ENCODE results near the gene KIAA1328. TPM values are rescaled to one million over a fixed set of nuclear protein-coding genes. Genes with fewer than 3 reads are reported as not detected.

Gene KIAA1328
- total RNA-seq, 1 donor from 2014 or later: 9.2 TPM

DNA sequence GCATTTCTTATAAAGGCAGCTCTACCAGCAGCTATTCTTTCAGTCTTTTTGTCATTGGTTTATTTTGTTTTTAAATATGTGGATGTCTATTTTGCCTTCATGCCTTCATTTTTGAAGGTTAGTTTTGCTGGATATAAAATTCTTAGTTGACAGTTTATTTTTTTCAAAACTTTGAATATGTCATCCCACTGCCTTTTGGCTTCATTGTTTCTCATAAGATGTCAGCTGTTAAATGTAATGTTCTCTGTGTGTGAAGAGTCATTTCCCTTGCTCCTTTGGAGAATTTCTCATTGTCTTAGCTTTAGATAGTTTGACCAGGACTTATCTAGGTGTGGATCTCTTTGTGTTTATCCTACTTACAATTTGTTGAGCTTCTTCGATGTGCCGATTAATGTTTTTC, 213.5 kb downstream of the KIAA1328 start:
- H3K4me3 Mint-ChIP-seq (ENCODE audit: unreplicated experiment): no peak overlapping the region
- no peaks in the 10 kb centered on the region for H3K4me1 Mint-ChIP-seq (ENCODE audit: unreplicated experiment)
- no peaks in the 10 kb centered on the region for H3K9me3 Mint-ChIP-seq (ENCODE audit: unreplicated experiment)
- TF ChIP-seq, protein P1, sequence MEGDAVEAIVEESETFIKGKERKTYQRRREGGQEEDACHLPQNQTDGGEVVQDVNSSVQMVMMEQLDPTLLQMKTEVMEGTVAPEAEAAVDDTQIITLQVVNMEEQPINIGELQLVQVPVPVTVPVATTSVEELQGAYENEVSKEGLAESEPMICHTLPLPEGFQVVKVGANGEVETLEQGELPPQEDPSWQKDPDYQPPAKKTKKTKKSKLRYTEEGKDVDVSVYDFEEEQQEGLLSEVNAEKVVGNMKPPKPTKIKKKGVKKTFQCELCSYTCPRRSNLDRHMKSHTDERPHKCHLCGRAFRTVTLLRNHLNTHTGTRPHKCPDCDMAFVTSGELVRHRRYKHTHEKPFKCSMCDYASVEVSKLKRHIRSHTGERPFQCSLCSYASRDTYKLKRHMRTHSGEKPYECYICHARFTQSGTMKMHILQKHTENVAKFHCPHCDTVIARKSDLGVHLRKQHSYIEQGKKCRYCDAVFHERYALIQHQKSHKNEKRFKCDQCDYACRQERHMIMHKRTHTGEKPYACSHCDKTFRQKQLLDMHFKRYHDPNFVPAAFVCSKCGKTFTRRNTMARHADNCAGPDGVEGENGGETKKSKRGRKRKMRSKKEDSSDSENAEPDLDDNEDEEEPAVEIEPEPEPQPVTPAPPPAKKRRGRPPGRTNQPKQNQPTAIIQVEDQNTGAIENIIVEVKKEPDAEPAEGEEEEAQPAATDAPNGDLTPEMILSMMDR (IDR thresholded peaks at IDR 0.05; ENCODE audit: unreplicated experiment): no peak
- no peak overlapping the region for H3K27ac Mint-ChIP-seq (ENCODE audit: unreplicated experiment)
- no peak for DNase-seq (ENCODE audit: low spot score)
- no peaks in the 10 kb centered on the region for H3K27me3 Mint-ChIP-seq (ENCODE audit: unreplicated experiment)
- peaks cover 5% of the 10 kb centered on the region for H3K36me3 Mint-ChIP-seq (ENCODE audit: low read depth, unreplicated experiment)

DNA sequence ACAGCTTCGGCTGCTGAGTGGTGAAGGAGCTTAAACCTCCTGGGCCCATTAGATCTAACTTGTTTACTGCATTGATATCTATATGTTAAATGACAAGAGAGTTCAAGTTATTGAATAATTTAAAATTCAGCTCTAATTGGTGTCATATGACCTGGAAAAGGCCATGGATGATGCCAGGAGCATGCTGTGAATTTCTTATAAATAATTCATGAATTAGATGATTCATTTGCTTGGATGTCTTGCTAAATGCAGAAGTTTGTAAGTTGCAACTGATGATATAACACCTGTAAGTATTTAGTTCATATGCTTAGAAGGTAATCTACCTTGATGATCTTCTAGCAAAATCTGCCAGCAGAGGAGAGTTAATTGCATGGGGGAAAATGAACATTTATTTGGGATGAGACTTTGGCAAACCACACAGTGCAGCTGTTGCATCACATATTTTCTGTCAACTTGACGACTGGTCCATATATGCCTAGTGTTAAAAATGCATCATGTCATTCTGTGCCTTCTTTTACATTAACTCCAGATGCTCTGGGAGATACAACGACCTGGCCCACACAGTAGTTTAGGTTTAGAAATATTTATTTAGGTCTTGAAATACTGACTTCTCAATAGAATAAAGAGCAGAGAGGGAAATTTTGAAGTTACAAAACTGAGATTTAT, 226.3 kb downstream of the KIAA1328 start:
- Mint-ChIP-seq H3K4me1 (ENCODE audit: unreplicated experiment) (no peaks in the 10 kb centered on the region), H3K4me3 (ENCODE audit: unreplicated experiment) (no peak overlapping the region)

DNA sequence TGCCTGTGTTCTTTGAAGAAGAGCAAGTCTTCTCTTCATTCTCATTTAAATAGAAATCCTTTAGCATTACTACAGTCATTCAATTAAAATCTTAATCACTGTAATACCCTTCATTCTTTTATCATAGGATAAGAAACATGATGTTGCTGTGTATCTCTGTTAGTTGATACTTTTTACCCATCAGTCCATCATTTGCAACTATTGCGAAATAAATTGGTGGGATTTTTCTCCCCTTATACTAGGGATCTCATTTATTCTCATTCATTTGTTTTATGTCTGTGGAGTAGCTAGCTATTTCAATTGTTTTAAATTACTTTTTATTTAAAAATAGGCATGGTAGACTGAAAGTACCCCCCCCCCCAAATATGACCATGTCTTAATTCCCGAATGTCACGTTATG, 235.3 kb downstream of the KIAA1328 start:
- TF ChIP-seq, protein P1 (IDR thresholded peaks at IDR 0.05; ENCODE audit: unreplicated experiment): no peak
- no peak for DNase-seq (ENCODE audit: low spot score)
- Mint-ChIP-seq H3K36me3 (ENCODE audit: low read depth, unreplicated experiment) (no peaks in the 10 kb centered on the region), H3K9me3 (ENCODE audit: unreplicated experiment) (no peaks in the 10 kb centered on the region), H3K4me3 (ENCODE audit: unreplicated experiment) (no peak overlapping the region), H3K4me1 (ENCODE audit: unreplicated experiment) (no peaks in the 10 kb centered on the region), H3K27ac (ENCODE audit: unreplicated experiment) (no peak overlapping the region), H3K27me3 (ENCODE audit: unreplicated experiment) (no peaks in the 10 kb centered on the region)

More for the DNA sequence above, 226.3 kb downstream of the KIAA1328 start:
- no peaks in the 10 kb centered on the region for H3K27me3 Mint-ChIP-seq (ENCODE audit: unreplicated experiment)
- TF ChIP-seq, protein P1 (IDR thresholded peaks at IDR 0.05; ENCODE audit: unreplicated experiment): no peak
- no peaks in the 10 kb centered on the region for H3K9me3 Mint-ChIP-seq (ENCODE audit: unreplicated experiment)
- no peaks in the 10 kb centered on the region for H3K36me3 Mint-ChIP-seq (ENCODE audit: low read depth, unreplicated experiment)
- no peak for DNase-seq (ENCODE audit: low spot score)
- H3K27ac Mint-ChIP-seq (ENCODE audit: unreplicated experiment): no peak overlapping the region

DNA sequence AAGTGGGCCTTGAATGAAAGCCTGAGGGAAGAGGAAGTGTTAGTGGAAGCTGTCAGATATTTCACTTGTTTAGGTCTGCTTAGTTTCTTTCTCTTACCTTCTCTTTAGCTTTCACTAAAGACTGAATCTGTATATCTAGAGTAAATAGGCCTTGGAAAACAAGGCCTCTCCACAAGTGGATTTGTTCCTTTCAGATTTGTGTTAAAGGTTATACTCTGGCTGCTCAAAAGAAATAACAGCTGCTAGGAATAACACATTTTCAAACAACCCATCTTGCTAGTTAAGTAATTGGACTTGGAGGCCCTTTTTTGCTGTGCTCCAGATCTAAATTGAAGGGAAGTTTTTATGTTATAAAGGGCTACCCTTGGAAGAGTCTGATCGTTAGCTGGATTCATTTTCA, 236.3 kb downstream of the KIAA1328 start:
- TF ChIP-seq, protein P1 (IDR thresholded peaks at IDR 0.05; ENCODE audit: unreplicated experiment): no peak
- H3K36me3 Mint-ChIP-seq (ENCODE audit: low read depth, unreplicated experiment): no peaks in the 10 kb centered on the region
- H3K9me3 Mint-ChIP-seq (ENCODE audit: unreplicated experiment): no peaks in the 10 kb centered on the region
- no peaks in the 10 kb centered on the region for H3K27me3 Mint-ChIP-seq (ENCODE audit: unreplicated experiment)
- H3K27ac Mint-ChIP-seq (ENCODE audit: unreplicated experiment): no peak overlapping the region
- no peak overlapping the region for H3K4me3 Mint-ChIP-seq (ENCODE audit: unreplicated experiment)
- no peaks in the 10 kb centered on the region for H3K4me1 Mint-ChIP-seq (ENCODE audit: unreplicated experiment)
- DNase-seq (ENCODE audit: low spot score): no peak

DNA sequence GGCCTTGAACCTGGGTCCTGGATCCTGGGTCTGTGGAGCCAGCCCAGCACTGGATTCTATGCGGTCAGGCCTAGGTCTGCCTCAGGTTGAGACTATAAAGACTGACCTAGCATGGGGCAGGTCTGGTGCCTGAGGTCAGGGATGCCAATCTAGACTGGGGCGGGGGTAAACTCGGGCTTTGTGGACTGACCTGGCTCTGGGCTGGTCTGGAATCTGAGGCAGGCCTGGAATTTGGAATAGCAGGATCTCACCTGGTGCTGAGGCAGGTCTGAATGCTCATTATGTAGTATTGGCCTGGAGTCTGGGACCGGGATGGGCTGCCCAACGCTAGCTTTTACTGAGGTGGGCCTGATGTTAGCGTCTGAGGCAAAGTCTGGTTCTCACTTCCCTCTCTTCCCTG, 256.0 kb downstream of the KIAA1328 start:
- TF ChIP-seq, protein P1 (IDR thresholded peaks at IDR 0.05; ENCODE audit: unreplicated experiment): no peak
- no peaks in the 10 kb centered on the region for H3K4me1 Mint-ChIP-seq (ENCODE audit: unreplicated experiment)
- no peak overlapping the region for H3K4me3 Mint-ChIP-seq (ENCODE audit: unreplicated experiment)
- DNase-seq (ENCODE audit: low spot score): no peak
- no peaks in the 10 kb centered on the region for H3K27me3 Mint-ChIP-seq (ENCODE audit: unreplicated experiment)
- H3K9me3 Mint-ChIP-seq (ENCODE audit: unreplicated experiment): no peaks in the 10 kb centered on the region
- no peak overlapping the region for H3K27ac Mint-ChIP-seq (ENCODE audit: unreplicated experiment)
- no peaks in the 10 kb centered on the region for H3K36me3 Mint-ChIP-seq (ENCODE audit: low read depth, unreplicated experiment)

Data from endothelial cell (in vitro differentiated cells).